ENCODE measurements around the gene CYP4F3.
A peak's percentile ranks its signal among the peaks of the same experiment; 100 is the strongest.
"Not testable (repeated sequence)": the region's sequence is repeated elsewhere in the genome, so short reads cannot be mapped to it uniquely, and the experiment has no call there.

The CYP4F3 gene, protein sequence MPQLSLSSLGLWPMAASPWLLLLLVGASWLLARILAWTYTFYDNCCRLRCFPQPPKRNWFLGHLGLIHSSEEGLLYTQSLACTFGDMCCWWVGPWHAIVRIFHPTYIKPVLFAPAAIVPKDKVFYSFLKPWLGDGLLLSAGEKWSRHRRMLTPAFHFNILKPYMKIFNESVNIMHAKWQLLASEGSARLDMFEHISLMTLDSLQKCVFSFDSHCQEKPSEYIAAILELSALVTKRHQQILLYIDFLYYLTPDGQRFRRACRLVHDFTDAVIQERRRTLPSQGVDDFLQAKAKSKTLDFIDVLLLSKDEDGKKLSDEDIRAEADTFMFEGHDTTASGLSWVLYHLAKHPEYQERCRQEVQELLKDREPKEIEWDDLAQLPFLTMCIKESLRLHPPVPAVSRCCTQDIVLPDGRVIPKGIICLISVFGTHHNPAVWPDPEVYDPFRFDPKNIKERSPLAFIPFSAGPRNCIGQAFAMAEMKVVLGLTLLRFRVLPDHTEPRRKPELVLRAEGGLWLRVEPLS

DNA sequence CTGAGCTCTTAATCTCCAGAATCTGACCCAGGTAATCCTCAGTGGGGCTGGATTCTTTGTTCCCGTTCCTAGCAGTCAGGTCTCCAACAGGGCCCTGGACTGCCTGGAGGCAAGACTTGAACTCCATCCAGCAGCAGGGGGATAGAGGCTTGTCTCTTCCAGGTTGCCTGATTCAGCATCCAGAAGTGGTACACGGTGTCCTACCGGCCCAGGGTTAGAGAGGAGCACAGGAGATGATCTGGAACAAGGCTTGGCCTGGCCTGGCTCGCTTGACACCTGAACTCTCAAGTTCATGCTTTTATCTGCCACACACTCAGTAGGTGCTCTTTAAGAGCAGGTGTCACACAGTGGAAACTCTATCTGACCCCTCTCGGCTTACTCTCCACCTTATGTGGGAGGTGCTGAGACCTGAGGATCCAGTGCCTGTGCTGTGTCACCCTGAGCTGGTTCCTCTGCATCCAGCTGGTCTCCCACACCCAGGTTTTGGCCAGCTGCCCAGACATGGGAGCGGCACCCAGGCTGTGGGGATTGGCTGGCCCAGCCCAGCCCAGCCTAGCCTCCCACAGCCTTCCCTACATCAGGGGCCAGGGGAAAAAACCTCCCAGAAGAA, at the start of gene CYP4F3:
Gene CYP4F3, plus strand, starts transcription at position 604 of the 610 bp plus-strand sequence. CDS start 519 bp downstream, outside the sequence.
- TF ChIP-seq ZFP30 (CRISPR knock-in tag; IDR thresholded peaks at IDR 0.05) = no peak
- TF ChIP-seq SNAI2 (CRISPR knock-in tag; IDR thresholded peaks at IDR 0.05) = no peak
- TF ChIP-seq, protein P1, sequence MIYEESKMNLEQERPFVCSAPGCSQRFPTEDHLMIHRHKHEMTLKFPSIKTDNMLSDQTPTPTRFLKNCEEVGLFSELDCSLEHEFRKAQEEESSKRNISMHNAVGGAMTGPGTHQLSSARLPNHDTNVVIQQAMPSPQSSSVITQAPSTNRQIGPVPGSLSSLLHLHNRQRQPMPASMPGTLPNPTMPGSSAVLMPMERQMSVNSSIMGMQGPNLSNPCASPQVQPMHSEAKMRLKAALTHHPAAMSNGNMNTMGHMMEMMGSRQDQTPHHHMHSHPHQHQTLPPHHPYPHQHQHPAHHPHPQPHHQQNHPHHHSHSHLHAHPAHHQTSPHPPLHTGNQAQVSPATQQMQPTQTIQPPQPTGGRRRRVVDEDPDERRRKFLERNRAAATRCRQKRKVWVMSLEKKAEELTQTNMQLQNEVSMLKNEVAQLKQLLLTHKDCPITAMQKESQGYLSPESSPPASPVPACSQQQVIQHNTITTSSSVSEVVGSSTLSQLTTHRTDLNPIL (CRISPR knock-in tag; IDR thresholded peaks at IDR 0.05; ENCODE audit: low read depth) = no peak
- no peak for TF ChIP-seq ZC3H10 (CRISPR knock-in tag; IDR thresholded peaks at IDR 0.05)
- no peak for TF ChIP-seq RARB (CRISPR knock-in tag; IDR thresholded peaks at IDR 0.05)
- TF ChIP-seq, protein P2, sequence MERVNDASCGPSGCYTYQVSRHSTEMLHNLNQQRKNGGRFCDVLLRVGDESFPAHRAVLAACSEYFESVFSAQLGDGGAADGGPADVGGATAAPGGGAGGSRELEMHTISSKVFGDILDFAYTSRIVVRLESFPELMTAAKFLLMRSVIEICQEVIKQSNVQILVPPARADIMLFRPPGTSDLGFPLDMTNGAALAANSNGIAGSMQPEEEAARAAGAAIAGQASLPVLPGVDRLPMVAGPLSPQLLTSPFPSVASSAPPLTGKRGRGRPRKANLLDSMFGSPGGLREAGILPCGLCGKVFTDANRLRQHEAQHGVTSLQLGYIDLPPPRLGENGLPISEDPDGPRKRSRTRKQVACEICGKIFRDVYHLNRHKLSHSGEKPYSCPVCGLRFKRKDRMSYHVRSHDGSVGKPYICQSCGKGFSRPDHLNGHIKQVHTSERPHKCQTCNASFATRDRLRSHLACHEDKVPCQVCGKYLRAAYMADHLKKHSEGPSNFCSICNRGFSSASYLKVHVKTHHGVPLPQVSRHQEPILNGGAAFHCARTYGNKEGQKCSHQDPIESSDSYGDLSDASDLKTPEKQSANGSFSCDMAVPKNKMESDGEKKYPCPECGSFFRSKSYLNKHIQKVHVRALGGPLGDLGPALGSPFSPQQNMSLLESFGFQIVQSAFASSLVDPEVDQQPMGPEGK (CRISPR knock-in tag; IDR thresholded peaks at IDR 0.05; ENCODE audit: borderline replicate concordance) = no peak
- ATAC-seq = peak; percentile 42

DNA sequence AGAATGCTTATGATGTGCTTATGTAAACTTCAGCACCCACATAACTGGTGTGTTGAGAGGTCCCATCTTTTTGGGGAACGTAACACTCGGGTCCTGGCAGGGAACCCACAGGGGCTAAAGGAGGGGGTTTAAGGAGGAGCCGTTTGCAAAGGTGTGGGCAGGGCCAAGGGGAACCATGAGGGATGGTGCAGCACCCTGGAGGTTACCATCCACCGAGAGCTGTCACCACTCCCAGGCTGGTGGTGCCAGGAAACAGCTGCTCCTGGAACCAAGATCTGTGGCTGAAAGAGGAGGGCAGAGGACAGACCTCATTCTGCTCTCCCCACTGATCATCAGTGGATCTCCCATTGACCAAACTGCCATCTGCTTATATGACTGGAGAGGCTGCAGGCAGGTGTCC, 48.9 kb upstream of the CYP4F3 start:
- no peak for ATAC-seq
- no peak for TF ChIP-seq ZFP30 (CRISPR knock-in tag; IDR thresholded peaks at IDR 0.05)
- TF ChIP-seq, protein P1 (CRISPR knock-in tag; IDR thresholded peaks at IDR 0.05; ENCODE audit: low read depth) = no peak
- TF ChIP-seq ZC3H10 (CRISPR knock-in tag; IDR thresholded peaks at IDR 0.05) = no peak
- TF ChIP-seq GLIS3 (CRISPR knock-in tag; IDR thresholded peaks at IDR 0.05) = no peak
- TF ChIP-seq ISL1 (CRISPR knock-in tag; IDR thresholded peaks at IDR 0.05) = no peak
- no peak for TF ChIP-seq ESRRG (CRISPR knock-in tag; IDR thresholded peaks at IDR 0.05)
- TF ChIP-seq PPARA (CRISPR knock-in tag; IDR thresholded peaks at IDR 0.05; ENCODE audit: borderline replicate concordance) = no peak
- no peak for TF ChIP-seq ZNF565 (CRISPR knock-in tag; conservative IDR thresholded peaks at IDR 0.05; ENCODE audit: low read depth)
- no peak for TF ChIP-seq TCF4 (CRISPR knock-in tag; IDR thresholded peaks at IDR 0.05; ENCODE audit: borderline replicate concordance)
- TF ChIP-seq ZNF8 (CRISPR knock-in tag; IDR thresholded peaks at IDR 0.05) = no peak
- TF ChIP-seq ZFP3 (CRISPR knock-in tag; IDR thresholded peaks at IDR 0.05) = no peak
- no peak for TF ChIP-seq POU6F1 (CRISPR knock-in tag; IDR thresholded peaks at IDR 0.05; ENCODE audit: borderline replicate concordance, low read depth)
- TF ChIP-seq CSRNP3 (CRISPR knock-in tag; IDR thresholded peaks at IDR 0.05) = no peak
- TF ChIP-seq, protein P2 (CRISPR knock-in tag; IDR thresholded peaks at IDR 0.05; ENCODE audit: borderline replicate concordance) = no peak
- TF ChIP-seq ZNF70 (CRISPR knock-in tag; IDR thresholded peaks at IDR 0.05) = no peak

DNA sequence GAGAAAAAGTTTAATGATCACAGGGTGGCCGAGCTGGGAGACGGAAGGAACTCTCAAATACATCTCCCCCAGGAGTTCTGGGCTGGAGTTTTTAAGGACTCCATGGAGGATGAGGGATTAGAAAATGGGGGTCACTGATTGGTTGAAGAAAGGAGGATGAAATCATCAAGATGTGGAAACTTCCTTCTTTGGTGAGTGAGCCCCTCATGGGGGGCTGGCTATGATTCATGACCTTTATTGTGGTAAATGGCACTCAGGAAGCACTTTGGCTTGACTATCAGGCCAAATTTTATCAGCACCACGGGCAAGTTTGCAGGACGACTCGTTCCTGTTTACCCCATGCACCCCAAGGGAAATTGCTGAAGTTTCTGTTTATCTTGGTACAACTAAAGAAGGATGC, 48.2 kb upstream of the CYP4F3 start:
- ATAC-seq = not testable (repeated sequence)

GRCh38 chr19:15593766-15594165, 46.9 kb upstream of the CYP4F3 start:
- ATAC-seq = not testable (repeated sequence)

Data from SK-N-SH treated with all-trans-retinoic acid at 6 μM for 48 hours (cell line).